ENCODE results near the gene PAGR1.

- no peak for TF ChIP-seq POLR2A (IDR thresholded peaks at IDR 0.05; ENCODE audit: low read length)
- TF ChIP-seq GATA1 (IDR thresholded peaks at IDR 0.05; ENCODE audit: low read depth, low read length) = no peak
Measured at GRCh38 chr16:29862383-29862883, 46.5 kb downstream of the PAGR1 start.

All from erythroblast (primary cell).